Subcutaneous adipose tissue (tissue), 4 donors: Measurements from ENCODE around the gene BMF. TPM values are rescaled to one million over a fixed set of nuclear protein-coding genes. Genes with fewer than 3 reads are reported as not detected.

ENCODE experiments used
- CTCF ChIP-seq: fragments of 450-650 bp; IDR thresholded peaks from one replicate; pipeline ENCODE4 v1.5.1; 2016; ENCODE audit warnings: low read depth, mild to moderate bottlenecking, control low read depth, antibody characterized with exemption, moderate library complexity
- total RNA-seq, 4 donors: library from RNA; depleted of rRNA; stranded (reverse); fragments of >200 nt; gene quantifications; one replicate each; pipeline ENCODE4 v1.1.0, GENCODE V29; 2016

The BMF gene
- total RNA-seq, 4 donors from 2014 or later = 4.9 to 12.9 (median 6.6) TPM

GRCh38 chr15:40114218-40114617 lies 5.5 kb upstream of the BMF start:
- TF ChIP-seq CTCF = no peak

- TF ChIP-seq CTCF = no peak
These were observed 4.1 kb upstream of the BMF start for GRCh38 chr15:40112789-40113188.

- no peak for TF ChIP-seq CTCF
These were observed 3.2 kb upstream of the BMF start for GRCh38 chr15:40111888-40112287.

GRCh38 chr15:40110866-40111550 lies 2.3 kb upstream of the BMF start:
- no peak for TF ChIP-seq CTCF

GRCh38 chr15:40108061-40108854 lies 421 bp downstream of the BMF start:
- no peak for TF ChIP-seq CTCF

GRCh38 chr15:40106203-40107161 lies 2.2 kb downstream of the BMF start:
- TF ChIP-seq CTCF = no peak
